Panc1 (cell line): ENCODE measurements around the gene HEATR5A. TPM values are rescaled to one million over a fixed set of nuclear protein-coding genes. Genes with fewer than 3 reads are reported as not detected.

Experiments
- ATAC-seq: fragments of 200-7000 bp; cut with Tn5 transposase; 2 replicates; pipeline ENCODE4 v1.9.1; 2020; ENCODE audit warnings: mild to moderate bottlenecking, moderate library complexity
- BruUV-seq: library from RNA; stranded (reverse); fragments of 400-500 nt; replicated peaks from 2 replicates; lab custom pipeline; 2021; lab: Mats Ljungman, UMichigan
- CTCF ChIA-PET: fragments of 300-600 bp; sonication (Branson Sonifier 250); formaldehyde crosslinking; loops from one replicate; lab custom pipeline; 2022; ENCODE audit warnings: antibody characterized with exemption; lab: Charles Lee
- POLR2A ChIA-PET: fragments of 300-600 bp; sonication (Branson Sonifier 250); formaldehyde crosslinking; loops from one replicate; lab custom pipeline; 2022; ENCODE audit warnings: antibody characterized with exemption; lab: Charles Lee
- DNase-seq: peaks from one replicate; pipeline ENCODE4 v3.0.0-alpha.2; 2010; ENCODE audit warnings: low read depth, low spot score
- H3K27ac ChIP-seq: 2 replicates; pipeline ENCODE4 v1.5.1; 2011; ENCODE audit warnings: mild to moderate bottlenecking, low read length, inconsistent platforms
- H3K27me3 ChIP-seq: fragments of 200-500 bp; sonication (Bioruptor generic); 2 replicates; pipeline ENCODE4 v1.6.0; 2014; ENCODE audit warnings: low read length, inconsistent platforms; ENCODE audit not compliant: control insufficient read depth, insufficient read depth
- H3K36me3 ChIP-seq: fragments of 200-500 bp; sonication (Bioruptor generic); 2 replicates; pipeline ENCODE4 v1.5.1; 2014; ENCODE audit warnings: inconsistent platforms, mild to moderate bottlenecking, low read length, moderate library complexity; ENCODE audit not compliant: control insufficient read depth, insufficient read depth
- H3K4me1 ChIP-seq: 2 replicates; pipeline ENCODE4 v1.5.1; 2011; ENCODE audit warnings: inconsistent platforms, mild to moderate bottlenecking, low read length, moderate library complexity; ENCODE audit not compliant: control insufficient read depth, insufficient read depth
- H3K4me3 ChIP-seq, 2 experiments: 2 replicates each; pipeline ENCODE4 v1.5.1; 2011 to 2012; ENCODE audit warnings: low read depth in 2 of 2, low read length in 2 of 2, mild to moderate bottlenecking in 2 of 2, inconsistent platforms in 1 of 2, moderate library complexity in 1 of 2
- H3K9me3 ChIP-seq: fragments of 200-500 bp; sonication (Bioruptor generic); 2 replicates; pipeline ENCODE4 v1.5.1; 2014; ENCODE audit warnings: low read depth, mild to moderate bottlenecking, inconsistent platforms, low read length, moderate library complexity; ENCODE audit not compliant: control insufficient read depth, insufficient read depth
- POLR2AphosphoS5 ChIP-seq: IDR thresholded peaks from 2 replicates; pipeline ENCODE4 v1.6.1; 2012; ENCODE audit warnings: mild to moderate bottlenecking, low read depth, low read length, moderate library complexity
- SIN3A ChIP-seq: IDR thresholded peaks from 2 replicates; pipeline ENCODE4 v1.6.1; 2012; ENCODE audit warnings: low read depth, mild to moderate bottlenecking, low read length, moderate library complexity, borderline replicate concordance; ENCODE audit not compliant: insufficient read depth
- TCF7L2 ChIP-seq: IDR thresholded peaks from 2 replicates; pipeline ENCODE4 v1.6.1; 2011; ENCODE audit warnings: mild to moderate bottlenecking, low read depth, low read length, inconsistent platforms
- in situ Hi-C: cut with HindIII; loops from 2 replicates; pipeline ENCODE4 v1.10.0; 2016; ENCODE audit warnings: low sequenced_read_pairs, low pct_unique_long_range_greater_than_20kb
- intact Hi-C: fragments of 100-400 bp; cut with micrococcal nuclease; formaldehyde crosslinking; loops from one replicate; pipeline ENCODE4 v1.10.0; 2022; ENCODE audit not compliant: unreplicated experiment
- total RNA-seq: library from RNA; stranded (reverse); gene quantifications from one replicate; pipeline ENCODE4 v1.2.1, GENCODE V29; 2021; ENCODE audit not compliant: unreplicated experiment
- TF ChIP-seq, protein P1 (sequence below): fragments of 450-650 bp; IDR thresholded peaks from 2 replicates; pipeline ENCODE4 v1.5.1; 2017; ENCODE audit warnings: mild to moderate bottlenecking
- TF ChIP-seq, protein P2 (sequence below), 2 experiments: IDR thresholded peaks; 2 replicates each; pipeline ENCODE4 v1.6.1; 2011 to 2012; ENCODE audit warnings: low read depth in 2 of 2, control low read depth in 1 of 2, low read length in 1 of 2, mild to moderate bottlenecking in 1 of 2, moderate library complexity in 1 of 2; ENCODE audit not compliant: insufficient read depth in 1 of 2

HEATR5A gene
- total RNA-seq, 1 experiment from 2014 or later = 22.0 TPM

DNA sequence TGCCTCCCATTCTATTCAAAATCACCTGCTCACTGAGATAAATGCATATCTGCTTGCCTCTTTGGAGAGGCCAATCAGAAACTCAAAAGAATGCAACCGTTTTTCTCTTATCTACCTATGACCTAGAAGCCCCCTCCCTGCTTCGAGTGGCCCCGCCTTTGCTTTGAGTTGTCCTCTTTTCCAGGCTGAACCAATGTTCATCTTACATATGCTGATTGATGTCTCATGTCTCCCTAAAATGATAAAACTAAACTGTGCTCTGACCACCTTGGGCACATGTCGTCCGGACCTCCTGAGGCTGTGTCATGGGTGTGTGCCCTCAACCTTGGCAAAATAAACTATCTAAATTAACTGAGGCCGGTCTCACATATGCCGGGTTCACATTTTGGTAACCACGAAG is 148.7 kb downstream of the HEATR5A start:
- no peak for TF ChIP-seq SIN3A
- TF ChIP-seq, protein P1, sequence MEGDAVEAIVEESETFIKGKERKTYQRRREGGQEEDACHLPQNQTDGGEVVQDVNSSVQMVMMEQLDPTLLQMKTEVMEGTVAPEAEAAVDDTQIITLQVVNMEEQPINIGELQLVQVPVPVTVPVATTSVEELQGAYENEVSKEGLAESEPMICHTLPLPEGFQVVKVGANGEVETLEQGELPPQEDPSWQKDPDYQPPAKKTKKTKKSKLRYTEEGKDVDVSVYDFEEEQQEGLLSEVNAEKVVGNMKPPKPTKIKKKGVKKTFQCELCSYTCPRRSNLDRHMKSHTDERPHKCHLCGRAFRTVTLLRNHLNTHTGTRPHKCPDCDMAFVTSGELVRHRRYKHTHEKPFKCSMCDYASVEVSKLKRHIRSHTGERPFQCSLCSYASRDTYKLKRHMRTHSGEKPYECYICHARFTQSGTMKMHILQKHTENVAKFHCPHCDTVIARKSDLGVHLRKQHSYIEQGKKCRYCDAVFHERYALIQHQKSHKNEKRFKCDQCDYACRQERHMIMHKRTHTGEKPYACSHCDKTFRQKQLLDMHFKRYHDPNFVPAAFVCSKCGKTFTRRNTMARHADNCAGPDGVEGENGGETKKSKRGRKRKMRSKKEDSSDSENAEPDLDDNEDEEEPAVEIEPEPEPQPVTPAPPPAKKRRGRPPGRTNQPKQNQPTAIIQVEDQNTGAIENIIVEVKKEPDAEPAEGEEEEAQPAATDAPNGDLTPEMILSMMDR = no peak
- TF ChIP-seq, protein P2, sequence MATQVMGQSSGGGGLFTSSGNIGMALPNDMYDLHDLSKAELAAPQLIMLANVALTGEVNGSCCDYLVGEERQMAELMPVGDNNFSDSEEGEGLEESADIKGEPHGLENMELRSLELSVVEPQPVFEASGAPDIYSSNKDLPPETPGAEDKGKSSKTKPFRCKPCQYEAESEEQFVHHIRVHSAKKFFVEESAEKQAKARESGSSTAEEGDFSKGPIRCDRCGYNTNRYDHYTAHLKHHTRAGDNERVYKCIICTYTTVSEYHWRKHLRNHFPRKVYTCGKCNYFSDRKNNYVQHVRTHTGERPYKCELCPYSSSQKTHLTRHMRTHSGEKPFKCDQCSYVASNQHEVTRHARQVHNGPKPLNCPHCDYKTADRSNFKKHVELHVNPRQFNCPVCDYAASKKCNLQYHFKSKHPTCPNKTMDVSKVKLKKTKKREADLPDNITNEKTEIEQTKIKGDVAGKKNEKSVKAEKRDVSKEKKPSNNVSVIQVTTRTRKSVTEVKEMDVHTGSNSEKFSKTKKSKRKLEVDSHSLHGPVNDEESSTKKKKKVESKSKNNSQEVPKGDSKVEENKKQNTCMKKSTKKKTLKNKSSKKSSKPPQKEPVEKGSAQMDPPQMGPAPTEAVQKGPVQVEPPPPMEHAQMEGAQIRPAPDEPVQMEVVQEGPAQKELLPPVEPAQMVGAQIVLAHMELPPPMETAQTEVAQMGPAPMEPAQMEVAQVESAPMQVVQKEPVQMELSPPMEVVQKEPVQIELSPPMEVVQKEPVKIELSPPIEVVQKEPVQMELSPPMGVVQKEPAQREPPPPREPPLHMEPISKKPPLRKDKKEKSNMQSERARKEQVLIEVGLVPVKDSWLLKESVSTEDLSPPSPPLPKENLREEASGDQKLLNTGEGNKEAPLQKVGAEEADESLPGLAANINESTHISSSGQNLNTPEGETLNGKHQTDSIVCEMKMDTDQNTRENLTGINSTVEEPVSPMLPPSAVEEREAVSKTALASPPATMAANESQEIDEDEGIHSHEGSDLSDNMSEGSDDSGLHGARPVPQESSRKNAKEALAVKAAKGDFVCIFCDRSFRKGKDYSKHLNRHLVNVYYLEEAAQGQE (IDR thresholded peaks at IDR 0.05; ENCODE audit: insufficient read depth in 1 of 2, low read depth in 2 of 2, low read length in 1 of 2) = no peak
- no peak for TF ChIP-seq TCF7L2
- TF ChIP-seq POLR2AphosphoS5 = no peak
- in situ Hi-C loops = no loop called here
- no peaks in the 10 kb centered on the region for H3K9me3 ChIP-seq
- ChIA-PET POLR2A (no interaction called here), CTCF (no interaction called here)
- H3K36me3 ChIP-seq = no peaks in the 10 kb centered on the region
- no peak overlapping the region for H3K27ac ChIP-seq
- no peak overlapping the region for H3K4me3 ChIP-seq
- H3K4me1 ChIP-seq = no peaks in the 10 kb centered on the region
- intact Hi-C loops = no loop called here
- DNase-seq (no peak), ATAC-seq (no peak)
- no peaks in the 10 kb centered on the region for H3K27me3 ChIP-seq
- no TSS peak for BruUV-seq

DNA sequence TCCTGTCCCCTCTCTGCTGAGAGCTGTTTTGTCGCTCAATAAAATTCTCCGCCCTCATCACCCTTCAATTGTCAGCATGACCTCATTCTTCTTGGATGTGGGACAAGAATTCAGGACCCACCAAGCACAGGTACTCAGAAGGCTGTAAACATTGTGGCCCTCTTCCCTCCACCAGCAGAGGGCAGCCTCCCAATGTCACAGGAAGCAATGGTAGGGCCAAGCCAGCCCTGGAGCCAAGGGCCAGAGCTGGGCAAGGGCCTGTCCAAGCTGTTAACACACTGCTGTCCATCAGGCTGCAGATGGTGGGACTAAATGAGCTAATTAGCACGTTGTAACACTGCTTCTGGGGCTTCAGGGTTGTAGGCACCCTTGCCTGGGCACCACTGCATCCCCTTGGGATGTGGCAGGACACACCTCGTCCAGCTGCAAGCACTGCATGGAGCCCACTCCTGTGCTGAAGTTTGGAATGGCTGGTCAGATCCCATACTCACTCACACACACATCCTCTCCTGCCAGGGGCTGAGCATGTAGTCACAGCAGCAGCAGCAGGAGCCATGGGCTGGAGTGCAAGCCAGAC is 150.1 kb downstream of the HEATR5A start:
- H3K36me3 ChIP-seq = no peaks in the 10 kb centered on the region
- in situ Hi-C loops (no loop called here), intact Hi-C loops (no loop called here)
- BruUV-seq = no TSS peak
- H3K9me3 ChIP-seq = no peaks in the 10 kb centered on the region
- POLR2A ChIA-PET = no interaction called here
- ATAC-seq = no peak
- DNase-seq = no peak
- no peaks in the 10 kb centered on the region for H3K27me3 ChIP-seq
- CTCF ChIA-PET = no interaction called here
- TF ChIP-seq, protein P2 (IDR thresholded peaks at IDR 0.05; ENCODE audit: insufficient read depth in 1 of 2, low read depth in 2 of 2, low read length in 1 of 2) = no peak
- TF ChIP-seq SIN3A (no peak), POLR2AphosphoS5 (no peak), TCF7L2 (no peak)
- TF ChIP-seq, protein P1 = 0 out of 2 replicates have a peak, but pooled peaks have one; percentile 19
- no peak overlapping the region for H3K27ac ChIP-seq
- no peak overlapping the region for H3K4me3 ChIP-seq
- no peaks in the 10 kb centered on the region for H3K4me1 ChIP-seq
